H1 (cell line): ENCODE results near the gene VGLL4. TPM values are rescaled to one million over a fixed set of nuclear protein-coding genes. Genes with fewer than 3 reads are reported as not detected.

ENCODE experiments used
- CTCF ChIA-PET: fragments of 300-600 bp; sonication (Branson Sonifier 250); formaldehyde crosslinking; loops from one replicate; lab custom pipeline; 2021; ENCODE audit not compliant: partially characterized antibody; lab: Charles Lee
- POLR2A ChIA-PET: fragments of 300-600 bp; sonication (Branson Sonifier 250); formaldehyde crosslinking; loops from one replicate; lab custom pipeline; 2021; ENCODE audit warnings: inconsistent platforms; ENCODE audit not compliant: partially characterized antibody; lab: Charles Lee
- DNase-seq, 2 experiments: peaks; one replicate each; pipeline versions ENCODE4 v3.0.0 to v3.0.0-alpha.2; 2010 to 2022; ENCODE audit warnings: low spot score in 2 of 2, low read depth in 1 of 2, mixed read lengths in 1 of 2
- FAIRE-seq: peaks from 2 replicates; lab custom pipeline; 2011; peaks lifted over from hg19 to GRCh38; lab: Jason Lieb, UNC
- H2AFZ ChIP-seq: 2 replicates; pipeline ENCODE4 v1.8.1; 2012; ENCODE audit warnings: low read length, inconsistent platforms
- H2AK5ac ChIP-seq: 2 replicates; pipeline ENCODE4 v1.6.1; 2013; ENCODE audit warnings: low read depth, low read length
- H2BK120ac ChIP-seq: replicated peaks from 2 replicates; pipeline ENCODE3; 2013; ENCODE audit warnings: low read depth, low read length, inconsistent platforms
- H2BK12ac ChIP-seq: 2 replicates; pipeline ENCODE4 v1.6.1; 2013; ENCODE audit warnings: low read depth, low read length
- H2BK15ac ChIP-seq: 2 replicates; pipeline ENCODE4 v1.6.1; 2013; ENCODE audit warnings: low read length
- H2BK20ac ChIP-seq: 2 replicates; pipeline ENCODE4 v1.6.1; 2013; ENCODE audit warnings: low read length
- H2BK5ac ChIP-seq: 2 replicates; pipeline ENCODE4 v1.6.1; 2013; ENCODE audit warnings: low read depth, low read length
- H3K14ac ChIP-seq: 2 replicates; pipeline ENCODE4 v1.6.1; 2013; ENCODE audit warnings: inconsistent platforms; ENCODE audit not compliant: insufficient read length
- H3K18ac ChIP-seq: 2 replicates; pipeline ENCODE4 v1.6.1; 2013; ENCODE audit warnings: low read length; ENCODE audit errors: extremely low read depth
- H3K23ac ChIP-seq: 2 replicates; pipeline ENCODE4 v1.6.1; 2013; ENCODE audit warnings: inconsistent platforms; ENCODE audit not compliant: insufficient read length
- H3K23me2 ChIP-seq: 2 replicates; pipeline ENCODE4 v1.6.1; 2013; ENCODE audit warnings: low read depth, low read length
- H3K27ac ChIP-seq: 2 replicates; pipeline ENCODE4 v1.6.1; 2011; ENCODE audit warnings: low read depth, low read length, inconsistent platforms
- H3K27me3 ChIP-seq, 4 experiments: replicated peaks in 1 of 4; 1 replicate in 1 of 4; 2 replicates in 3 of 4; pipeline versions ENCODE4 v1.6.1 to v1.8.1; 2011 to 2013; ENCODE audit warnings: low read length in 3 of 4, mild to moderate bottlenecking in 3 of 4, inconsistent platforms in 2 of 4, mixed read lengths in 2 of 4, moderate library complexity in 1 of 4; ENCODE audit not compliant: control insufficient read depth in 3 of 4, insufficient read depth in 3 of 4; ENCODE audit errors: extremely low read depth in 1 of 4
- H3K36me3 ChIP-seq, 4 experiments: 2 replicates each; pipeline versions ENCODE4 v1.6.1 to v1.8.1; 2011 to 2013; ENCODE audit warnings: mild to moderate bottlenecking in 4 of 4, low read length in 3 of 4, moderate library complexity in 2 of 4, control low read depth in 1 of 4, inconsistent platforms in 1 of 4; ENCODE audit not compliant: insufficient read depth in 4 of 4, control insufficient read depth in 2 of 4
- H3K4ac ChIP-seq: replicated peaks from 2 replicates; pipeline ENCODE3; 2013; ENCODE audit warnings: low read length, low read depth, mixed read lengths, inconsistent platforms; ENCODE audit not compliant: insufficient read length
- H3K4me1 ChIP-seq, 4 experiments: replicated peaks in 1 of 4; 1 replicate in 1 of 4; 2 replicates in 3 of 4; pipeline versions ENCODE4 v1.6.1 to v1.8.1; 2011 to 2013; ENCODE audit warnings: low read length in 3 of 4, inconsistent platforms in 2 of 4, mixed read lengths in 1 of 4; ENCODE audit not compliant: insufficient read depth in 4 of 4, control insufficient read depth in 3 of 4
- H3K4me2 ChIP-seq, 2 experiments: 2 replicates each; pipeline versions ENCODE4 v1.6.1 to v1.8.1; 2011 to 2013; ENCODE audit warnings: low read depth in 2 of 2, low read length in 2 of 2, control low read depth in 1 of 2, inconsistent platforms in 1 of 2, mild to moderate bottlenecking in 1 of 2; ENCODE audit not compliant: insufficient read depth in 1 of 2
- H3K4me3 ChIP-seq, 4 experiments: fragments of 200-600, 300-600 bp in 1 of 4; sonication (generic), shearing (Covaris generic), sonication (Bioruptor Twin) in 1 of 4; 2 replicates each; pipeline versions ENCODE4 v1.5.1 to v1.8.1; 2011 to 2016; ENCODE audit warnings: low read length in 4 of 4, low read depth in 3 of 4, control low read depth in 2 of 4, inconsistent platforms in 2 of 4, mild to moderate bottlenecking in 2 of 4, mixed read lengths in 1 of 4, moderate library complexity in 1 of 4; ENCODE audit not compliant: insufficient read depth in 2 of 4; ENCODE audit errors: extremely low read depth in 1 of 4
- H3K56ac ChIP-seq: replicated peaks from 2 replicates; pipeline ENCODE3; 2013; ENCODE audit warnings: low read depth, mild to moderate bottlenecking, mixed read lengths, low read length, inconsistent platforms; ENCODE audit not compliant: insufficient read length
- H3K79me1 ChIP-seq: 2 replicates; pipeline ENCODE4 v1.6.1; 2013; ENCODE audit warnings: low read depth, low read length, control low read depth
- H3K79me2 ChIP-seq, 2 experiments: 2 replicates each; pipeline versions ENCODE4 v1.6.1 to v1.8.1; 2012 to 2013; ENCODE audit warnings: low read length in 2 of 2, mild to moderate bottlenecking in 2 of 2, inconsistent platforms in 1 of 2; ENCODE audit not compliant: insufficient read depth in 2 of 2, control insufficient read depth in 1 of 2
- H3K9ac ChIP-seq, 4 experiments: replicated peaks in 1 of 4; 1 replicate in 1 of 4; 2 replicates in 3 of 4; pipeline versions ENCODE4 v1.6.1 to v1.8.1; 2011 to 2013; ENCODE audit warnings: low read depth in 3 of 4, low read length in 3 of 4, control low read depth in 2 of 4, mild to moderate bottlenecking in 2 of 4, moderate library complexity in 2 of 4, inconsistent platforms in 1 of 4; ENCODE audit errors: extremely low read depth in 1 of 4
- H3K9me3 ChIP-seq, 2 experiments: 2 replicates each; pipeline versions ENCODE4 v1.6.1 to v1.8.1; 2012 to 2013; ENCODE audit warnings: mild to moderate bottlenecking in 2 of 2, moderate library complexity in 2 of 2, control low read depth in 1 of 2, inconsistent platforms in 1 of 2, low read depth in 1 of 2, low read length in 1 of 2, mixed read lengths in 1 of 2; ENCODE audit not compliant: insufficient read depth in 2 of 2
- H4K20me1 ChIP-seq, 2 experiments: replicated peaks in 1 of 2; 2 replicates each; pipeline versions ENCODE3 to v1.8.1; 2011 to 2013; ENCODE audit warnings: inconsistent platforms in 2 of 2, low read length in 2 of 2, mild to moderate bottlenecking in 1 of 2; ENCODE audit not compliant: insufficient read depth in 2 of 2, control insufficient read depth in 1 of 2
- H4K5ac ChIP-seq: 2 replicates; pipeline ENCODE4 v1.6.1; 2013; ENCODE audit warnings: low read length, low read depth, mixed read lengths, inconsistent platforms; ENCODE audit not compliant: insufficient read length
- H4K8ac ChIP-seq: 2 replicates; pipeline ENCODE4 v1.8.0; 2013; ENCODE audit warnings: mild to moderate bottlenecking, moderate library complexity, low read length, inconsistent platforms; ENCODE audit not compliant: insufficient read depth; ENCODE audit errors: extremely low read depth
- H4K91ac ChIP-seq: replicated peaks from 2 replicates; pipeline ENCODE3; 2013; ENCODE audit warnings: low read length, mixed read lengths, inconsistent platforms; ENCODE audit not compliant: insufficient read length
- CTBP2 ChIP-seq: IDR thresholded peaks from 2 replicates; pipeline ENCODE4 v1.7.0; 2011; ENCODE audit warnings: borderline replicate concordance, mild to moderate bottlenecking, moderate library complexity, mixed read lengths, low read length; ENCODE audit not compliant: insufficient read depth, insufficient read length
- EP300 ChIP-seq, 2 experiments: IDR thresholded peaks; 1 replicate in 1 of 2; 2 replicates in 1 of 2; pipeline ENCODE4 v1.6.1; 2011 to 2012; ENCODE audit warnings: low read depth in 2 of 2, low read length in 2 of 2, mild to moderate bottlenecking in 2 of 2, borderline replicate concordance in 1 of 2, inconsistent platforms in 1 of 2, moderate library complexity in 1 of 2
- FOSL1 ChIP-seq: IDR thresholded peaks from 2 replicates; pipeline ENCODE4 v1.6.1; 2011; ENCODE audit warnings: mild to moderate bottlenecking, low read depth, low read length, moderate library complexity; ENCODE audit not compliant: insufficient read depth
- GTF2F1 ChIP-seq: IDR thresholded peaks from 2 replicates; pipeline ENCODE4 v1.6.1; 2012; ENCODE audit warnings: low read depth, low read length, improper control_type of control experiment, borderline replicate concordance
- HDAC6 ChIP-seq: IDR thresholded peaks from one replicate; pipeline ENCODE4 v1.7.1; 2012; ENCODE audit warnings: low read depth, mild to moderate bottlenecking, inconsistent platforms, low read length, moderate library complexity
- JUN ChIP-seq: IDR thresholded peaks from 2 replicates; pipeline ENCODE4 v1.6.1; 2011; ENCODE audit warnings: low read depth, mild to moderate bottlenecking, improper control_type of control experiment, low read length
- NRF1 ChIP-seq: IDR thresholded peaks from 2 replicates; pipeline ENCODE4 v1.6.1; 2011; ENCODE audit warnings: mild to moderate bottlenecking, low read depth, low read length, improper control_type of control experiment
- RAD21 ChIP-seq, 2 experiments: IDR thresholded peaks in 1 of 2; conservative IDR thresholded peaks in 1 of 2; 2 replicates each; pipeline ENCODE4 v1.6.1; 2011; ENCODE audit warnings: low read depth in 2 of 2, low read length in 2 of 2, improper control_type of control experiment in 1 of 2, inconsistent platforms in 1 of 2, mild to moderate bottlenecking in 1 of 2, moderate library complexity in 1 of 2
- SIN3A ChIP-seq, 2 experiments: IDR thresholded peaks in 1 of 2; conservative IDR thresholded peaks in 1 of 2; 2 replicates each; pipeline ENCODE4 v1.6.1; 2011 to 2012; ENCODE audit warnings: low read length in 2 of 2, improper control_type of control experiment in 1 of 2, low read depth in 1 of 2, mild to moderate bottlenecking in 1 of 2
- SRF ChIP-seq: IDR thresholded peaks from 2 replicates; pipeline ENCODE4 v1.6.1; 2011; ENCODE audit warnings: mild to moderate bottlenecking, low read depth, low read length, moderate library complexity
- TAF7 ChIP-seq: optimal IDR thresholded peaks from 2 replicates; pipeline ENCODE3; 2011; ENCODE audit warnings: low read depth, mild to moderate bottlenecking, inconsistent platforms, low read length, moderate library complexity, borderline replicate concordance
- TCF12 ChIP-seq: IDR thresholded peaks from 2 replicates; pipeline ENCODE4 v1.6.1; 2011; ENCODE audit warnings: low read depth, mild to moderate bottlenecking, low read length
- ZNF274 ChIP-seq: IDR thresholded peaks from 2 replicates; pipeline ENCODE4 v1.7.0; 2012; ENCODE audit warnings: low read length, borderline replicate concordance; ENCODE audit errors: extremely low read depth
- WGBS, 2 experiments: shearing (Covaris generic) in 1 of 2; methylation state at CpG; one replicate each; pipeline versions ENCODE4 v1.1.6 to v1.1.7; 2013 to 2015; ENCODE audit warnings: low lambda C conversion rate in 2 of 2, mixed read lengths in 2 of 2, inconsistent platforms in 1 of 2, low coverage in 1 of 2, missing lambda C conversion rate in 1 of 2; ENCODE audit not compliant: insufficient replicate concordance in 2 of 2, insufficient coverage in 1 of 2, insufficient read length in 1 of 2; ENCODE audit errors: extremely low coverage in 1 of 2, missing lambda C conversion rate in 1 of 2; 5-methylcytosine and 5-hydroxymethylcytosine counted together
- polyA plus RNA-seq, 7 experiments: library from polyadenylated mRNA; depleted of rRNA in 3 of 7; stranded (reverse) in 5 of 7; unstranded in 2 of 7; fragments of >200 nt in 5 of 7; fragments of 200-250 nt in 2 of 7; gene quantifications; 1 replicate in 5 of 7; 2 replicates in 1 of 7; 4 replicates in 1 of 7; pipeline versions ENCODE4 v1.2.1 to v1.2.3, GENCODE V29; 2011 to 2013; ENCODE audit warnings: missing spikeins in 2 of 7, mixed read lengths in 2 of 7
- total RNA-seq: library from RNA; stranded (reverse); fragmentation: NEBNext Ultra II Directional; extraction: Animal tissue kit (Norgen Biotek cat#: 25700); gene quantifications from 2 replicates; pipeline ENCODE4 v1.2.1, GENCODE V29; 2021

Gene VGLL4
- total and polyA plus RNA-seq, 2 of the 8 experiments (the other 6 are each of a cell fraction or from before 2014, with no cell fraction given) = 45.1 to 50.0 TPM

- DNase-seq (no peak), FAIRE-seq (no peak)
- H3K4me2 ChIP-seq = no peak overlapping the region
- no peak overlapping the region for H2BK120ac ChIP-seq
- no peak overlapping the region for H3K23ac ChIP-seq
- WGBS, 2 experiments = 78% methylated on average over 4 of the region's 4 CpGs; no CpG with 5 or more reads in 1 of the 2 experiments
- no peaks in the 10 kb centered on the region for H3K36me3 ChIP-seq
- no peak overlapping the region for H4K8ac ChIP-seq
- H3K4me1 ChIP-seq = peaks cover 2 to 11% (median 5%) of the 10 kb centered on the region in 4 experiments; a peak in 4 of 7 replicates
- no peak overlapping the region for H2BK15ac ChIP-seq
- no peak overlapping the region for H2BK20ac ChIP-seq
- peaks cover 2 to 4% of the 10 kb centered on the region in 2 experiments for H4K20me1 ChIP-seq
- H2BK12ac ChIP-seq = no peak overlapping the region
- ChIA-PET CTCF (interaction anchor here (1.1 to 5.4 kb wide), 8 partner anchors 8 to 305 kb away, joined by 3 to 79 read pairs (median 4); no protein-coding TSS in a partner anchor), POLR2A (no interaction called here)
- no peak overlapping the region for H4K5ac ChIP-seq
- H4K91ac ChIP-seq = no peak overlapping the region
- H3K79me1 ChIP-seq = peaks cover 4% of the 10 kb centered on the region
- H3K27ac ChIP-seq = no peak overlapping the region
- no peak overlapping the region for H3K14ac ChIP-seq
- H2BK5ac ChIP-seq = no peak overlapping the region
- H3K18ac ChIP-seq = no peak overlapping the region
- H3K23me2 ChIP-seq = no peaks in the 10 kb centered on the region
- no peak overlapping the region for H3K9ac ChIP-seq
- no peaks in the 10 kb centered on the region for H3K9me3 ChIP-seq
- no peak overlapping the region for H3K56ac ChIP-seq
- no peaks in the 10 kb centered on the region for H3K27me3 ChIP-seq
- H3K4me3 ChIP-seq = no peak overlapping the region
- no peak overlapping the region for H3K4ac ChIP-seq
- H2AK5ac ChIP-seq = no peak overlapping the region
- no peak overlapping the region for H2AFZ ChIP-seq
- H3K79me2 ChIP-seq = no peaks in the 10 kb centered on the region
- no peak for TF ChIP-seq SRF
- TF ChIP-seq NRF1 = no peak
- no peak for TF ChIP-seq SIN3A (conservative IDR thresholded peaks at IDR 0.05 in 1 of 2, IDR thresholded peaks at IDR 0.05 in 1 of 2; ENCODE audit: low read depth in 1 of 2, low read length in 2 of 2)
- no peak for TF ChIP-seq RAD21 (IDR thresholded peaks at IDR 0.05 in 1 of 2, conservative IDR thresholded peaks at IDR 0.05 in 1 of 2; ENCODE audit: low read depth in 2 of 2, low read length in 2 of 2)
- no peak for TF ChIP-seq TCF12
- no peak for TF ChIP-seq TAF7
- TF ChIP-seq FOSL1 = no peak
- TF ChIP-seq JUN = no peak
- TF ChIP-seq ZNF274 = no peak
- TF ChIP-seq EP300 (IDR thresholded peaks at IDR 0.05; ENCODE audit: borderline replicate concordance in 1 of 2, low read depth in 2 of 2, low read length in 2 of 2) = no peak
- TF ChIP-seq CTBP2 = no peak
- TF ChIP-seq HDAC6 = no peak
- no peak for TF ChIP-seq GTF2F1
These were observed 10.5 kb upstream of the VGLL4 start for GRCh38 chr3:11654166-11654565.
